HL-60 (cell line): ENCODE results near the gene DSN1.

Experiments
- DNase-seq, 2 experiments: peaks; one replicate each; pipeline ENCODE4 v3.0.0-alpha.2; 2010 to 2020; ENCODE audit warnings: low read depth in 1 of 2, low spot score in 1 of 2
- H3K27ac ChIP-seq: fragments of 250-450 bp; sonication (Bioruptor Pico); replicated peaks from 2 replicates; pipeline ENCODE4 v1.5.1; 2020; ENCODE audit warnings: mild to moderate bottlenecking, moderate library complexity
- H3K27me3 ChIP-seq: fragments of 250-450 bp; sonication (Bioruptor Pico); 2 replicates; pipeline ENCODE4 v1.5.1; 2021; ENCODE audit warnings: mild to moderate bottlenecking, moderate library complexity; ENCODE audit not compliant: insufficient read depth, poor library complexity, severe bottlenecking
- H3K4me3 ChIP-seq: replicated peaks from 2 replicates; pipeline ENCODE4 v1.5.1; 2011; ENCODE audit warnings: mild to moderate bottlenecking, control low read depth, low read length; ENCODE audit not compliant: insufficient read depth
- CTCF ChIP-seq: IDR thresholded peaks from one replicate; pipeline ENCODE4 v1.5.1; 2011; ENCODE audit warnings: low read length, control low read depth, inconsistent platforms; ENCODE audit not compliant: insufficient read depth
- GABPA ChIP-seq: IDR thresholded peaks from 2 replicates; pipeline ENCODE4 v1.6.1; 2012; ENCODE audit warnings: low read depth
- POLR2AphosphoS5 ChIP-seq: IDR thresholded peaks from 2 replicates; pipeline ENCODE4 v1.6.1; 2012; ENCODE audit warnings: low read depth
- REST ChIP-seq: IDR thresholded peaks from 2 replicates; pipeline ENCODE4 v1.6.1; 2012; ENCODE audit warnings: low read depth; ENCODE audit not compliant: insufficient replicate concordance
- SPI1 ChIP-seq: IDR thresholded peaks from 2 replicates; pipeline ENCODE4 v1.6.1; 2012; ENCODE audit warnings: low read depth, mild to moderate bottlenecking, borderline replicate concordance

Gene DSN1

GRCh38 chr20:36820073-36820472 is 46.5 kb upstream of the DSN1 start:
- no peak for TF ChIP-seq CTCF
- no peak for TF ChIP-seq POLR2AphosphoS5
- no peak for TF ChIP-seq REST
- no peak for TF ChIP-seq GABPA
- TF ChIP-seq SPI1 = no peak
- H3K4me3 ChIP-seq = no peak overlapping the region

GRCh38 chr20:36819659-36820058 is 46.1 kb upstream of the DSN1 start:
- TF ChIP-seq GABPA = no peak
- no peak for TF ChIP-seq SPI1
- TF ChIP-seq POLR2AphosphoS5 = no peak
- no peak for TF ChIP-seq CTCF
- TF ChIP-seq REST = no peak
- no peak for DNase-seq
- no peaks in the 10 kb centered on the region for H3K27me3 ChIP-seq
- H3K4me3 ChIP-seq = no peak overlapping the region
- no peak overlapping the region for H3K27ac ChIP-seq

More at GRCh38 chr20:36820073-36820472, 46.5 kb upstream of the DSN1 start:
- no peaks in the 10 kb centered on the region for H3K27me3 ChIP-seq
- no peak for DNase-seq
- no peak overlapping the region for H3K27ac ChIP-seq

- Histone ChIP-seq H3K27me3 (no peaks in the 10 kb centered on the region), H3K27ac (no peak overlapping the region), H3K4me3 (no peak overlapping the region)
- no peak for TF ChIP-seq CTCF
- no peak for TF ChIP-seq GABPA
- TF ChIP-seq POLR2AphosphoS5 = no peak
- no peak for TF ChIP-seq REST
- no peak for TF ChIP-seq SPI1
- no peak for DNase-seq
These were observed 45.3 kb upstream of the DSN1 start for GRCh38 chr20:36818861-36819260.
